HL-60 (cell line): Measurements from ENCODE around the gene DLX3.

Experiments
- GABPA ChIP-seq: IDR thresholded peaks from 2 replicates; pipeline ENCODE4 v1.6.1; 2012; ENCODE audit warnings: low read depth
- TF ChIP-seq, protein P1 (sequence below): IDR thresholded peaks from one replicate; pipeline ENCODE4 v1.5.1; 2011; ENCODE audit warnings: low read length, control low read depth, inconsistent platforms; ENCODE audit not compliant: insufficient read depth

- TF ChIP-seq, protein P1, sequence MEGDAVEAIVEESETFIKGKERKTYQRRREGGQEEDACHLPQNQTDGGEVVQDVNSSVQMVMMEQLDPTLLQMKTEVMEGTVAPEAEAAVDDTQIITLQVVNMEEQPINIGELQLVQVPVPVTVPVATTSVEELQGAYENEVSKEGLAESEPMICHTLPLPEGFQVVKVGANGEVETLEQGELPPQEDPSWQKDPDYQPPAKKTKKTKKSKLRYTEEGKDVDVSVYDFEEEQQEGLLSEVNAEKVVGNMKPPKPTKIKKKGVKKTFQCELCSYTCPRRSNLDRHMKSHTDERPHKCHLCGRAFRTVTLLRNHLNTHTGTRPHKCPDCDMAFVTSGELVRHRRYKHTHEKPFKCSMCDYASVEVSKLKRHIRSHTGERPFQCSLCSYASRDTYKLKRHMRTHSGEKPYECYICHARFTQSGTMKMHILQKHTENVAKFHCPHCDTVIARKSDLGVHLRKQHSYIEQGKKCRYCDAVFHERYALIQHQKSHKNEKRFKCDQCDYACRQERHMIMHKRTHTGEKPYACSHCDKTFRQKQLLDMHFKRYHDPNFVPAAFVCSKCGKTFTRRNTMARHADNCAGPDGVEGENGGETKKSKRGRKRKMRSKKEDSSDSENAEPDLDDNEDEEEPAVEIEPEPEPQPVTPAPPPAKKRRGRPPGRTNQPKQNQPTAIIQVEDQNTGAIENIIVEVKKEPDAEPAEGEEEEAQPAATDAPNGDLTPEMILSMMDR = no peak
- no peak for TF ChIP-seq GABPA
These were observed 31.3 kb downstream of the DLX3 start for GRCh38 chr17:49963626-49964302.
